Measurements from ENCODE around the gene DNASE1L1. TPM values are rescaled to one million over a fixed set of nuclear protein-coding genes. Genes with fewer than 3 reads are reported as not detected.
A peak's percentile ranks its signal among the peaks of the same experiment; 100 is the strongest.

DNASE1L1 gene
- total RNA-seq, 1 donor from 2014 or later, result 18.6 TPM

DNA sequence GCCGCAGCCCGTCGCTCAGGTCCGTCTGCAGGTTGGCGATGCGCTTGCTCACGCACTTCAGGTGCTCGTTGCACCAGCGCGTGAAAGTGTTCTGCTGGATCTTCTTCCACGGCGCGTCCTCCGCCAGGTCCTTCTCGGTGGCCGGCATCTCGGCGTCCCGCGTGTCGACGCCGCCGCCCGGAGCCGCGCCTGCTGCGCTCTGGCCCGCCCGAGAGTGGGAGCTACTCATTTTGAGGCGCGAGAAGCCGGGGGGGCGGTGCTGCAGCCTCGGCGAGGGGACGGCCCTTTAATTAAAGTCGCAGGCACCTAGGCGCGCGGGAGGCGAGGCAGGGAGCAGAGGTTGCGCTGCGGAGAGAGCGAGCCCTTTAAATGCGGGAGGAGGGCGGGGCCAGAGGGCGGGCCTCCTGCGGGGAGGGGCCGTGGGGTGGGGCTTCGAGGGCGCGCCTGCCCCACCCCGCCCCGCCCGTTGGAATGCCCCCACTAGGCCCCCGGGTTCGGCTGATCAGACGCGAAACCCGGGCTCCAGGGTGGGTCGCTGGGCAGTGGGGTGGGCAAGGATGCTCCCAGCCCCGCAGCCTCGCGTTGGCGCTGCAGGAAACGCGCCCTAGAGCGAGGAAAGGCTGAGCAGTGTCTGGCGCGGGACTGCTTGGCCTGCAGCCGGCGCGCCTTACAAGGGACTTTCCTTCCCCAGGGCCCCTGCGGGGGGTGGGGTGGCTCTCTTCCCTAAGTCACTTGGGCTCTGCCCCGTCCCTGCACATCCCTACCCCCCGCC lies 37.9 kb downstream of the DNASE1L1 start:
- Mint-ChIP-seq H3K27me3 (ENCODE audit: low read depth) (no peaks in the 10 kb centered on the region), H3K36me3 (peaks cover 2% of the 10 kb centered on the region), H3K4me3 (peak overlapping the region; percentile 79), H3K27ac (peak overlapping the region; percentile 72), H3K9me3 (no peaks in the 10 kb centered on the region), H3K4me1 (peaks cover 21% of the 10 kb centered on the region)
- peak; percentile 72 to 84 for DNase-seq (ENCODE audit: low spot score in 2 of 2, unreplicated experiment in 2 of 2)
- TF ChIP-seq, protein P1, sequence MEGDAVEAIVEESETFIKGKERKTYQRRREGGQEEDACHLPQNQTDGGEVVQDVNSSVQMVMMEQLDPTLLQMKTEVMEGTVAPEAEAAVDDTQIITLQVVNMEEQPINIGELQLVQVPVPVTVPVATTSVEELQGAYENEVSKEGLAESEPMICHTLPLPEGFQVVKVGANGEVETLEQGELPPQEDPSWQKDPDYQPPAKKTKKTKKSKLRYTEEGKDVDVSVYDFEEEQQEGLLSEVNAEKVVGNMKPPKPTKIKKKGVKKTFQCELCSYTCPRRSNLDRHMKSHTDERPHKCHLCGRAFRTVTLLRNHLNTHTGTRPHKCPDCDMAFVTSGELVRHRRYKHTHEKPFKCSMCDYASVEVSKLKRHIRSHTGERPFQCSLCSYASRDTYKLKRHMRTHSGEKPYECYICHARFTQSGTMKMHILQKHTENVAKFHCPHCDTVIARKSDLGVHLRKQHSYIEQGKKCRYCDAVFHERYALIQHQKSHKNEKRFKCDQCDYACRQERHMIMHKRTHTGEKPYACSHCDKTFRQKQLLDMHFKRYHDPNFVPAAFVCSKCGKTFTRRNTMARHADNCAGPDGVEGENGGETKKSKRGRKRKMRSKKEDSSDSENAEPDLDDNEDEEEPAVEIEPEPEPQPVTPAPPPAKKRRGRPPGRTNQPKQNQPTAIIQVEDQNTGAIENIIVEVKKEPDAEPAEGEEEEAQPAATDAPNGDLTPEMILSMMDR (IDR thresholded peaks at IDR 0.05; ENCODE audit: unreplicated experiment), result no peak

DNA sequence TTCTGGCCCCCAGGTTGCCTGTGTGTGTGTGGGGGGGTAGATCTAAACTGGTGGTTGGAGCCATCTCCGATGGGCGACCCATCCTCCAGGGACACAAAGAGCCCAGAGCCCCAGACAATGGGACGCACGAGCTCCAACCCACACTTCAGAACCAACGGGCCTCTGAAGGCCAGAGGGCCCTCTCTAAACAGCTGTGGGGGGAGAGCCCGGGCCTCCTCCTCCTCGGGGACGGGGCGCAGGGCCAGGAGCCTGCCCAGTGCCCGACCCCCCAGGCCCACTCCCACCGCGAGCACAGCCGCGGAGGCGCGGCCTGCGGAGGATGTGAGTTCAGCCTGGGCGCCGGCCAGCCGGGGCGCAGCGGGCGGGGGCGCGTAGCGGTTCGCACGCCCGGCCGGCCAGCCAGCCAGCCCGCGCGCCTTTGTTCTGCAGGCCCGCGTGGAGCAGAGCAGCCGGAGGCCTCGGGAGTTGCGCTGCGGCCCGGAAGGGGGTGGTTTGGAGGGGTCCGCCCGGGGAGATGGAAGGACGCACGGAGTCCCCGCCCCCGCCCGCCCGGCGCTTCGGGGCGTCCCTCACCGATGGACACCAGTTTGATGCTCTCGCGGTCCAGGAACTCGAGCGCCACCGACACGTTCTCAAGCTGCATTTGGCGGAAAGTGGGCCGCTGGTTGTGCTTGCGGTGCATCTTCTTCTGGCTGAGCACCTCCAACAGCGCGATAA lies 38.6 kb downstream of the DNASE1L1 start:
- no peak for DNase-seq (ENCODE audit: low spot score in 2 of 2, unreplicated experiment in 2 of 2)
- H3K4me1 Mint-ChIP-seq, result peaks cover 21% of the 10 kb centered on the region
- peak overlapping the region; percentile 86 for H3K4me3 Mint-ChIP-seq
- TF ChIP-seq, protein P1 (IDR thresholded peaks at IDR 0.05; ENCODE audit: unreplicated experiment), result no peak
- H3K27ac Mint-ChIP-seq, result peak overlapping the region; percentile 97
- peaks cover 2% of the 10 kb centered on the region for H3K36me3 Mint-ChIP-seq
- H3K27me3 Mint-ChIP-seq (ENCODE audit: low read depth), result no peaks in the 10 kb centered on the region
- H3K9me3 Mint-ChIP-seq, result no peaks in the 10 kb centered on the region

DNA sequence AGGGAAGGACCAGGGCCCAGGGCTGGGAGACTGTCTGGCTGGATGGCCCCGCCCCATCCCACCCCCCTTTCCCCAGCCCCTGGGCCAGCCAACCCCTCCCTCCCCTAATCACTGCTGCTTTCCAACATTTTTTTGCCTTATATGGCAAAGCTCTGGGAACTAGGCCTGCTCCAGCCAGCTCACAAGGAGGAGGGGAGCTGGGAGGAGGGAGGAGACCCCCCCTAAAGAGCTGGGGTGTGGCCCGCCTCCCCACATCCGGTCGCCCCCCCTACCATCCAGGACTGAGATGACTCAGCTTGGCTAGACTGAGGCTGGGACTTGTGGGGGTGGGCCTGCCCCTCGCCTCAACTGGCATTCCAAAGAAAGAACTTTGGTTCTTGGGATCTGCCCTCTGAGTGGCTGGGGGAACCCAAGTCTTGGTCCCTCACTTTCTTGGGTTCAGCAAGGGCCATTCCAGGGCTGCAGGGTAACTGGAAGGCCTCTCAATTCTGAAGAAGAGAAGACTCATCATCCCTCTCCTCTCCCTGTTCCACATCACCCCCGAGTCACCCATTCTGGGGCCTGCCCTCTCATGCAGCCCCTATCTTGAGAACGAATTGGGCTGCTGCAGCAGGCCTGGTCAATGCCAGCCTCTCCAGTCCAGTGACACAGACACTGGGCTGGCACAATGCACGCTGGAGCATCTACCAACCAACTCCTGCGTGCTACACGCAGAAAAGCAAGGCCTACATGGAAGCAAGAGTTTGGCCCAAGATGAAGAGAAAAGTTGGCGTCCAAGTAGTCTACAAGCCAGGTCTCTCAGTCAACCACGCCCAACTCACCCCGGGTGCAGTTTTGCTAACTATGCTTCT lies 39.4 kb downstream of the DNASE1L1 start:
- Mint-ChIP-seq H3K27me3 (ENCODE audit: low read depth) (no peaks in the 10 kb centered on the region), H3K9me3 (no peaks in the 10 kb centered on the region), H3K36me3 (peaks cover 2% of the 10 kb centered on the region), H3K4me1 (peaks cover 17% of the 10 kb centered on the region), H3K27ac (peak overlapping the region; percentile 97), H3K4me3 (peak overlapping the region; percentile 86)
- peak; percentile 64 to 73 for DNase-seq (ENCODE audit: low spot score in 2 of 2, unreplicated experiment in 2 of 2)
- TF ChIP-seq, protein P1 (IDR thresholded peaks at IDR 0.05; ENCODE audit: unreplicated experiment), result no peak

DNA sequence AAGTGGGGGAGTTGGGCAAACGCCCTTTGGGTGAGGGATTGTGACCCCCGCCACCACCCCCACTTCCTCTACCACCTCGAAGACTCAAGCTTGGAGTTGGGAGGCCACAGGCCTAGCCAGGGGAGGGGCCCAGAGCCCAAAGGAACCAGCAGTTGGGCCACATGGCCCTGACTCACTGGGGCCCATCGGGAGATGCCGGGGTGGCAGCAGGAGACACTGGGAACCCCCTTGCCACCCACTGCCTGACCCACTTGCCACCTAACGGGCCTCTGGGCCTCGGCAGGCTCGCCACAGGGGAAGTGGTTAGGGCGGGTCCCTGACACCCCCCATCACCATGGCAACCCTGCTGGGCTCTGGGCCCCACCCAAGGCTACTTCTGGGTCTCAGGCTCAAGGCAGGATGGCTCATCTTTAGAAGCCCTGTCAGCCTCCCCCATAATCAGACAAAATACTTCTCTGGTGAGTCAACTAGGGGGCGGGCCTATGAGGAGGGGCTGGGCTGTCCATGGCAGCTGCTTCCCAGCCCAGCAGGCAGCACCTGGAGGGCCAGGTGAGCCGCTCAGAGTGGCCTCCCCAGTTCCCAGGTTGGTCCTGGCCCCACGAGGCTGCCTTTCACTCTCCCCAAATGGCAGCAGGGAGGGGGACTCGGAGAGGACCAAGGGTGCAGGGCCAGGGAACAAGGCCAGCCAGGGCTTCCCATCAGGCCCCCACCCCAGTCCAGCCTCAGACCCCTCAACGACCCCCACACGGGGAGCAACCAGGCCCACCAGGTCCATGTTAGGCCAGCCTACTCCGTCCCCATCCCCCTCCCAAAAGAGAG lies 40.2 kb downstream of the DNASE1L1 start:
- no peaks in the 10 kb centered on the region for H3K9me3 Mint-ChIP-seq
- H3K36me3 Mint-ChIP-seq, result peaks cover 2% of the 10 kb centered on the region
- DNase-seq (ENCODE audit: low spot score in 2 of 2, unreplicated experiment in 2 of 2), result peak; percentile 54 to 65
- TF ChIP-seq, protein P1 (IDR thresholded peaks at IDR 0.05; ENCODE audit: unreplicated experiment), result no peak
- H3K27me3 Mint-ChIP-seq (ENCODE audit: low read depth), result no peaks in the 10 kb centered on the region
- H3K4me1 Mint-ChIP-seq, result peaks cover 17% of the 10 kb centered on the region
- peak overlapping the region; percentile 92 for H3K27ac Mint-ChIP-seq
- peak overlapping the region; percentile 86 for H3K4me3 Mint-ChIP-seq

Data from mesothelial cell of epicardium (in vitro differentiated cells).